ENCODE measurements around the gene CCL1. TPM values are rescaled to one million over a fixed set of nuclear protein-coding genes. Genes with fewer than 3 reads are reported as not detected.

CCL1 gene
- total and polyA plus RNA-seq, 10 of the 15 experiments (the other 5 are each of a cell fraction or from before 2014, with no cell fraction given) = 0.14 to 1.8 (median 0.40) TPM; not detected in 3

DNA sequence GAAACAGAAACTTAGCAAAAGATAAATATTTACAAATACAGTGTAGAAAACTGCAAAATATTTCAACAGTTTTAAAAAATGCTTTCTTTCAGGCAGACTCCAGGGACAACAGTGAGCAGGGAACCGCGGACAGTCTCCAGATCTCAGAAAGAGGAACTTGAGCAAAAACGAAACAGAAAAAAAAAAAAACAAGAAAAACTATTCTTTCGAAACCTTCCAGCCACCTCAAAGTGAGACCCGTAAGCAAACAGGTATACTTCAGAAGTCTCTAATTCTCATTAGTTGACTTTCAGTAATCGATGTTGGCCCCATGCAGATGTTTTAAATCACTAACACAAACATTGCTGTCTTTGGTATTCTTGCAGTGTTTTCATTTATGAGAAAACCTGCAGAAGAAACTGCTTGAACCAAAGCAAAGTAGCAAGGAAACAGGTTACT is 15.7 kb upstream of the CCL1 start (continued):
- TF ChIP-seq, protein P1, sequence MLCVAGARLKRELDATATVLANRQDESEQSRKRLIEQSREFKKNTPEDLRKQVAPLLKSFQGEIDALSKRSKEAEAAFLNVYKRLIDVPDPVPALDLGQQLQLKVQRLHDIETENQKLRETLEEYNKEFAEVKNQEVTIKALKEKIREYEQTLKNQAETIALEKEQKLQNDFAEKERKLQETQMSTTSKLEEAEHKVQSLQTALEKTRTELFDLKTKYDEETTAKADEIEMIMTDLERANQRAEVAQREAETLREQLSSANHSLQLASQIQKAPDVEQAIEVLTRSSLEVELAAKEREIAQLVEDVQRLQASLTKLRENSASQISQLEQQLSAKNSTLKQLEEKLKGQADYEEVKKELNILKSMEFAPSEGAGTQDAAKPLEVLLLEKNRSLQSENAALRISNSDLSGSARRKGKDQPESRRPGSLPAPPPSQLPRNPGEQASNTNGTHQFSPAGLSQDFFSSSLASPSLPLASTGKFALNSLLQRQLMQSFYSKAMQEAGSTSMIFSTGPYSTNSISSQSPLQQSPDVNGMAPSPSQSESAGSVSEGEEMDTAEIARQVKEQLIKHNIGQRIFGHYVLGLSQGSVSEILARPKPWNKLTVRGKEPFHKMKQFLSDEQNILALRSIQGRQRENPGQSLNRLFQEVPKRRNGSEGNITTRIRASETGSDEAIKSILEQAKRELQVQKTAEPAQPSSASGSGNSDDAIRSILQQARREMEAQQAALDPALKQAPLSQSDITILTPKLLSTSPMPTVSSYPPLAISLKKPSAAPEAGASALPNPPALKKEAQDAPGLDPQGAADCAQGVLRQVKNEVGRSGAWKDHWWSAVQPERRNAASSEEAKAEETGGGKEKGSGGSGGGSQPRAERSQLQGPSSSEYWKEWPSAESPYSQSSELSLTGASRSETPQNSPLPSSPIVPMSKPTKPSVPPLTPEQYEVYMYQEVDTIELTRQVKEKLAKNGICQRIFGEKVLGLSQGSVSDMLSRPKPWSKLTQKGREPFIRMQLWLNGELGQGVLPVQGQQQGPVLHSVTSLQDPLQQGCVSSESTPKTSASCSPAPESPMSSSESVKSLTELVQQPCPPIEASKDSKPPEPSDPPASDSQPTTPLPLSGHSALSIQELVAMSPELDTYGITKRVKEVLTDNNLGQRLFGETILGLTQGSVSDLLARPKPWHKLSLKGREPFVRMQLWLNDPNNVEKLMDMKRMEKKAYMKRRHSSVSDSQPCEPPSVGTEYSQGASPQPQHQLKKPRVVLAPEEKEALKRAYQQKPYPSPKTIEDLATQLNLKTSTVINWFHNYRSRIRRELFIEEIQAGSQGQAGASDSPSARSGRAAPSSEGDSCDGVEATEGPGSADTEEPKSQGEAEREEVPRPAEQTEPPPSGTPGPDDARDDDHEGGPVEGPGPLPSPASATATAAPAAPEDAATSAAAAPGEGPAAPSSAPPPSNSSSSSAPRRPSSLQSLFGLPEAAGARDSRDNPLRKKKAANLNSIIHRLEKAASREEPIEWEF (IDR thresholded peaks at IDR 0.05; ENCODE audit: insufficient replicate concordance, low read depth, low read length) = peak; percentile 98
- peak; percentile 67 for TF ChIP-seq ATF2 (IDR thresholded peaks at IDR 0.05; ENCODE audit: low read length)
- TF ChIP-seq CHD2 (IDR thresholded peaks at IDR 0.05; ENCODE audit: borderline replicate concordance, low read depth, low read length) = no peak; the same call in 1 of the 2 replicates
- peak; percentile 81 for TF ChIP-seq ATF7 (IDR thresholded peaks at IDR 0.05; ENCODE audit: low read depth)
- TF ChIP-seq BCL11A (IDR thresholded peaks at IDR 0.05; ENCODE audit: low read depth, low read length) = peak; percentile 80
- no peak for TF ChIP-seq USF2 (IDR thresholded peaks at IDR 0.05; ENCODE audit: borderline replicate concordance, low read depth, low read length)
- TF ChIP-seq, protein P2, sequence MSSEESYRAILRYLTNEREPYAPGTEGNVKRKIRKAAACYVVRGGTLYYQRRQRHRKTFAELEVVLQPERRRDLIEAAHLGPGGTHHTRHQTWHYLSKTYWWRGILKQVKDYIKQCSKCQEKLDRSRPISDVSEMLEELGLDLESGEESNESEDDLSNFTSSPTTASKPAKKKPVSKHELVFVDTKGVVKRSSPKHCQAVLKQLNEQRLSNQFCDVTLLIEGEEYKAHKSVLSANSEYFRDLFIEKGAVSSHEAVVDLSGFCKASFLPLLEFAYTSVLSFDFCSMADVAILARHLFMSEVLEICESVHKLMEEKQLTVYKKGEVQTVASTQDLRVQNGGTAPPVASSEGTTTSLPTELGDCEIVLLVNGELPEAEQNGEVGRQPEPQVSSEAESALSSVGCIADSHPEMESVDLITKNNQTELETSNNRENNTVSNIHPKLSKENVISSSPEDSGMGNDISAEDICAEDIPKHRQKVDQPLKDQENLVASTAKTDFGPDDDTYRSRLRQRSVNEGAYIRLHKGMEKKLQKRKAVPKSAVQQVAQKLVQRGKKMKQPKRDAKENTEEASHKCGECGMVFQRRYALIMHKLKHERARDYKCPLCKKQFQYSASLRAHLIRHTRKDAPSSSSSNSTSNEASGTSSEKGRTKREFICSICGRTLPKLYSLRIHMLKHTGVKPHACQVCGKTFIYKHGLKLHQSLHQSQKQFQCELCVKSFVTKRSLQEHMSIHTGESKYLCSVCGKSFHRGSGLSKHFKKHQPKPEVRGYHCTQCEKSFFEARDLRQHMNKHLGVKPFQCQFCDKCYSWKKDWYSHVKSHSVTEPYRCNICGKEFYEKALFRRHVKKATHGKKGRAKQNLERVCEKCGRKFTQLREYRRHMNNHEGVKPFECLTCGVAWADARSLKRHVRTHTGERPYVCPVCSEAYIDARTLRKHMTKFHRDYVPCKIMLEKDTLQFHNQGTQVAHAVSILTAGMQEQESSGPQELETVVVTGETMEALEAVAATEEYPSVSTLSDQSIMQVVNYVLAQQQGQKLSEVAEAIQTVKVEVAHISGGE (CRISPR knock-in tag; IDR thresholded peaks at IDR 0.05) = no peak
- TF ChIP-seq SP1 (IDR thresholded peaks at IDR 0.05; ENCODE audit: low read depth, low read length) = no peak
- TF ChIP-seq ZNF24 (IDR thresholded peaks at IDR 0.05) = no peak
- peak; percentile 72 to 77 for TF ChIP-seq IKZF2 (IDR thresholded peaks at IDR 0.05)
- no peak for TF ChIP-seq ZSCAN29 (IDR thresholded peaks at IDR 0.05)
- peak; percentile 68; the same call in 1 of the 2 replicates for TF ChIP-seq NFIC (IDR thresholded peaks at IDR 0.05; ENCODE audit: low read depth, low read length)
- TF ChIP-seq ZNF384 (IDR thresholded peaks at IDR 0.05; ENCODE audit: borderline replicate concordance, low read depth, low read length) = peak; percentile 97
- peak; percentile 61; the same call in 1 of the 2 replicates for TF ChIP-seq EED (IDR thresholded peaks at IDR 0.05; ENCODE audit: low read depth)
- TF ChIP-seq, protein P3, sequence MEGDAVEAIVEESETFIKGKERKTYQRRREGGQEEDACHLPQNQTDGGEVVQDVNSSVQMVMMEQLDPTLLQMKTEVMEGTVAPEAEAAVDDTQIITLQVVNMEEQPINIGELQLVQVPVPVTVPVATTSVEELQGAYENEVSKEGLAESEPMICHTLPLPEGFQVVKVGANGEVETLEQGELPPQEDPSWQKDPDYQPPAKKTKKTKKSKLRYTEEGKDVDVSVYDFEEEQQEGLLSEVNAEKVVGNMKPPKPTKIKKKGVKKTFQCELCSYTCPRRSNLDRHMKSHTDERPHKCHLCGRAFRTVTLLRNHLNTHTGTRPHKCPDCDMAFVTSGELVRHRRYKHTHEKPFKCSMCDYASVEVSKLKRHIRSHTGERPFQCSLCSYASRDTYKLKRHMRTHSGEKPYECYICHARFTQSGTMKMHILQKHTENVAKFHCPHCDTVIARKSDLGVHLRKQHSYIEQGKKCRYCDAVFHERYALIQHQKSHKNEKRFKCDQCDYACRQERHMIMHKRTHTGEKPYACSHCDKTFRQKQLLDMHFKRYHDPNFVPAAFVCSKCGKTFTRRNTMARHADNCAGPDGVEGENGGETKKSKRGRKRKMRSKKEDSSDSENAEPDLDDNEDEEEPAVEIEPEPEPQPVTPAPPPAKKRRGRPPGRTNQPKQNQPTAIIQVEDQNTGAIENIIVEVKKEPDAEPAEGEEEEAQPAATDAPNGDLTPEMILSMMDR (IDR thresholded peaks at IDR 0.05 in 2 of 3, conservative IDR thresholded peaks at IDR 0.05 in 1 of 3; ENCODE audit: control insufficient read depth in 2 of 3, extremely low read depth in 1 of 3, insufficient read depth in 1 of 3, low read depth in 3 of 3, low read length in 3 of 3) = peak in 2 of 3 experiments; percentile 18 to 27; a peak in 1 of 6 replicates
- TF ChIP-seq RELA (IDR thresholded peaks at IDR 0.05; ENCODE audit: borderline replicate concordance, partially characterized antibody) = no peak
- peak; percentile 36; the same call in 1 of the 2 replicates for TF ChIP-seq MEF2A (IDR thresholded peaks at IDR 0.05; ENCODE audit: insufficient read depth, low read depth, low read length)

All from GM12878 (cell line).